Measurements from ENCODE around the gene PCNX2.
A peak's percentile ranks its signal among the peaks of the same experiment; 100 is the strongest.
"Not testable (repeated sequence)": the region's sequence is repeated elsewhere in the genome, so short reads cannot be mapped to it uniquely, and the experiment has no call there.

Gene PCNX2

DNA sequence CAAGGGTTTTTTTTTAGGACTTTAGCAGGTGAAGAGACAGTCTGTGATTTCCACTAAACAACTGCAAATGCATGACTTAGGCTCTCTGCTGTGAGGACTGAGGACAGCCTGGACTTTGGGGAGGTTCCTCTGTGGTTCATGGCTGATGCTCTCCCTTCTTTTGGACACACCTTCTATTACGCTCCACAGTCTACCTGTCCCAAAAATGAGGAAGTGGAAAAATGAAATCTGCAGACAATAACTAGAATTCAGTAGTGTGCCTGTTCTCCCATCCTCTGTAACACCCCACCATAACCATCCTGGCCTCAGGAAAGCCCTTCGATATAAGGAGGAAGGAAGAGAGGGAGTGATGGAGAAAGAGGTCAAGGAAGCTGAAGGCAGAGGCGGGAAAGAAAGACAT, 276.4 kb downstream of the PCNX2 start:
- no peak for DNase-seq (ENCODE audit: low read depth, low spot score)

- no peak for DNase-seq (ENCODE audit: low read depth, low spot score)
Measured at GRCh38 chr1:233016798-233017197, 278.7 kb downstream of the PCNX2 start.

GRCh38 chr1:233015965-233016364, 279.6 kb downstream of the PCNX2 start:
- DNase-seq (ENCODE audit: low read depth, low spot score), result no peak

DNA sequence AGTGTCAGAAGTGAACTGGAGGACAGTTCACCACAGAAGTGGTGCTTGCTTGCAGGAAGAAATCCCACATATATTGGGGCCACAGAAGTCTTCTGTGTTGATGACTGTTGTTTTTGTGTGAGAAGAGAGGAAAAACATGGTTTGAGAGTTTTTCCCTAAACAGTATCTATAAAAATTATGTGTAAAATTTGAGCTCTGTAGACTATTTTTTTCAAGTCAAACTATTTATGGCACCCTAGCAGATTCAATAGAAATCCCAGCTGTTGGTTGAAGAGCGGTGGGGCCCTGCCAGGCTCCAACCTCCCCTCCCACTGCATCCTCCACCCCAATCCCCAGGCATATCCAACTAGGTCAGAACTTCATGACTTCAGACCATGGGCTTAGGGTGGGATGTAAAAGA, 283.5 kb downstream of the PCNX2 start:
- no peak for DNase-seq (ENCODE audit: low read depth, low spot score)

- no peak for DNase-seq (ENCODE audit: low read depth, low spot score)
Measured at GRCh38 chr1:233010146-233010545, 285.4 kb downstream of the PCNX2 start.

DNA sequence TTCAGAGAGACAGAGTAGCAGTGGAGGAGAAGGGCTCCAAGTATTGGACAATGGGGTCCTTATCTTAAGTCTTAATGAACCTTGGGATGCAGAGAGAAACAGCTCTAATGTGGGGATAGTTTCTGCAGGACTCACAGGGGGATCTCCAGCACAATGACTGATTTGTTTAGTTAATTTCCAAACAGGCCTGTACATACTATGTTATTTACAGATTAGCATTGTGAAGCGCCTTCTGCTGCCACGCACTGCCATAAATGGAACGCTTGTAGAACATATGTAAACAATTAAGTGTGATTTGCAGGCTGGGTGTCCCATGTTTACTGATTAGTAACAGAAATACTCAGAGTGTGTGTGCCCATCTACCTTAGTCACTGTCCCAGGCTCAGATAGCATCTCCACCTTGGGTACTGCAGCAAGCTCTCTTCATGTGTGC, 289.0 kb downstream of the PCNX2 start:
- DNase-seq (ENCODE audit: low read depth, low spot score), result no peak

DNA sequence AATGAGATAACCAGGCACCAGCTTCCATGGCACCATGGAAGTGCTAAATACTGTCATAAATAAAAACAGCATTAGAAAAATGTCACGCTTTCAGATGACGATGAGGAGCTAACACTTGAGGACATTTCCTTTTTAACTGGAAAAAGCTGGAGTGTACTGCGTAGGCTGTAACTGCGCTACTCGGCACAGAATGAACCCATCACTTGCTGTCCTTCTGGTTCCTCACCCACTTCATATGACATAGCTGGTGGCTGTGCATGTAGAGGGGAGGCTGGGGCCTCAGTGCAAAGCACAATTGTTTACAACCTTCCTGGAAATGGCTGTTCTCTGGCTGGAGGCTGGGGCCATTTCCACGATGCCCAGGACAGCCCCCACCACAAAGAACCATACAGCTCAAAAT, 289.4 kb downstream of the PCNX2 start:
- DNase-seq (ENCODE audit: low read depth, low spot score), result no peak

DNA sequence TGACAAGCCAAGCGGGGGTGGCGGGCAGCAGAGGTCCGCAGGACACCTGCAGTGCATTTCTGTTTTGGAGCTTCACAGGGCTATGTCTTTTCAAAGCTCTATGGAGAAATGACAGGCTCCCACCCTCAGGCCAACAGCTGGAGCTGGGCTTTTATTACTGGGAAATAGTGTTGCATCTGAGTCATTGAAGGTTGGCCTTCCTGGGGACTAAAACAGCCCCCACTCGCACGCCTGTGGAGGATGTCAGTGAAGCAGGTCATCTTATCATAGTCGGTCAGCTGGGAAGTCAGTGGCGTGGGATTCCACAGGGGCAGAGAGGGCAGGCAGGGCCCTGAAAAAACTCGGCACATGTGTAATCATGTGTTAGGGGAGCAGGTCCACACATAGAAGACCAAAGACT, 289.8 kb downstream of the PCNX2 start:
- peak; percentile 73 for DNase-seq (ENCODE audit: low read depth, low spot score)

DNA sequence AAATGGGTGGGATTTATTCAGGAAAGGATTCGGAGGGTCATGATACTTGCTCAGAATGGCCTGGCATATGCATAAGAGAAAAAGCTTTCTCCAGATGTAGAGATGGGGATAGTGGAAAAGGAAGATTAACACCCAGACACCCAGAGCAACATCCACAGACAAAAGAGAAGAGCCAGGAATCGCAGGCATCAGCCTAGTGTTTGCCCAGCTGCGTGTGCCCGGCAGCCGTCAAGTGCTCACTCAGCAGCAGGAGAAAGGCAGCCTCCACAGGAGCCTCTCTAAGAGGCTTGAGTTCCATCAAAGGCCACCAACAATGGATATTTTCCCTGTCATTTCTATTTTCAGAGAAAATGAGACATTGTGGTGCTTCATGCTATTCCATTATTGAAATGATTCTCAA, 290.4 kb downstream of the PCNX2 start:
- DNase-seq (ENCODE audit: low read depth, low spot score), result no peak

DNA sequence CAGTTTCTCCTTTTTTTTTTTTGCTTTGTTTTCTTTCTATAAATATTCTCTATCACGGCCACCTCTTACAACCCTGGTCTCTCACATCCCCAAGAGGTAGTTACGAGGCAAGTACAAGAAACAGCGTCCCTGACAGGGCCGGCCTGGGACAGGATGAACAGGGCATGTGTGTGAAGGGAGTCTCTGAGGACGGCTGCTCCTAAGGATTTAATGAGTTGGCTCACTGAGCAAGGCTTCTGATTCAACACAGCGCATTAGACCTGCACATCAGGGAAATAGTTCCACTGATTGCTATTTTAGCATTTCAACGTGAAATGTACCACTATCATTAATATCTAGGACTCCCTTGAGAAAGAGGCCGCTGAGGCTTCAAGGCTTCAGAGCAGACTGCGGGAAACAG, 291.1 kb downstream of the PCNX2 start:
- no peak for DNase-seq (ENCODE audit: low read depth, low spot score)

DNA sequence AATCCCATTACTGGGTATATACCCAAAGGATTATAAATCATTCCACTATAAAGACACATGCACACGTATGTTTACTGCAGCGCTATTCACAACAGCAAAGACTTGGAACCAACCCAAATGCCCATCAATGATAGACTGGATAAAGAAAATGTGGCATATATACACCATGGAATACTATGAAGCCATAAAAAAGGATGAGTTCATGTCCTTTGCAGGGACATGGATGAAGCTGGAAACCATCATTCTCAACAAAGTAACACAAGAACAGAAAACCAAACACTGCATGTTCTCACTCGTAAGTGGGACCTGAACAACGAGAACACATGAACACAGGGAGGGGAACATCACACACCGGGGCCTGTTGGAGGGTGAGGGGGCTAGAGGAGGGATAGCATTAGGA, 291.9 kb downstream of the PCNX2 start:
- not testable (repeated sequence) for DNase-seq (ENCODE audit: low read depth, low spot score)

- no peak for DNase-seq (ENCODE audit: low read depth, low spot score)
Measured at GRCh38 chr1:232999956-233000625, 295.4 kb downstream of the PCNX2 start.

- no peak for DNase-seq (ENCODE audit: low read depth, low spot score)
Measured at GRCh38 chr1:232998646-232999045, 296.9 kb downstream of the PCNX2 start.

- DNase-seq (ENCODE audit: low read depth, low spot score), result no peak
Measured at GRCh38 chr1:232998138-232998537, 297.4 kb downstream of the PCNX2 start.

- no peak for DNase-seq (ENCODE audit: low read depth, low spot score)
Measured at GRCh38 chr1:232996143-232996542, 299.4 kb downstream of the PCNX2 start.

GRCh38 chr1:232995189-232995588, 300.3 kb downstream of the PCNX2 start:
- DNase-seq (ENCODE audit: low read depth, low spot score), result no peak

DNA sequence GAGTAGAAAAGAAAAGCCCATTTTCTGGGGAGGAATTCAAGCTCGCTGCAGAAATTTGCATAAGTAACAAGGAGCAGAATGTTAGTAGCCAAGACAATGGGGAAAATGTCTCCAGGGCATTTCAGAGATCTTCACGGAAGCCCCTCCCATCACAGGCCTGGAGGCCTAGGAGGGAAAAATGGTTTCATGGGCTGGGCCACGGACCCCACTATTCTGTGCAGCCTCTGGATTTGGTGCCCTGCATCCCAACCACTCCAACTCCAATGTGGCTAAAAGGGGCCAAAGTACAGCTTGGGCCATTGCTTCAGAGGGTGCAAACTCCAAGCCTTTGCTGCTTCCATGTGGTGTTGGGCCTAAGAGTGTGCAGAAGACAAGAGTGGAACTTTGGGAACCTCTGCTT, 302.0 kb downstream of the PCNX2 start:
- DNase-seq (ENCODE audit: low read depth, low spot score), result no peak

- DNase-seq (ENCODE audit: low read depth, low spot score), result no peak
Measured at GRCh38 chr1:232992227-232992626, 303.3 kb downstream of the PCNX2 start.

DNA sequence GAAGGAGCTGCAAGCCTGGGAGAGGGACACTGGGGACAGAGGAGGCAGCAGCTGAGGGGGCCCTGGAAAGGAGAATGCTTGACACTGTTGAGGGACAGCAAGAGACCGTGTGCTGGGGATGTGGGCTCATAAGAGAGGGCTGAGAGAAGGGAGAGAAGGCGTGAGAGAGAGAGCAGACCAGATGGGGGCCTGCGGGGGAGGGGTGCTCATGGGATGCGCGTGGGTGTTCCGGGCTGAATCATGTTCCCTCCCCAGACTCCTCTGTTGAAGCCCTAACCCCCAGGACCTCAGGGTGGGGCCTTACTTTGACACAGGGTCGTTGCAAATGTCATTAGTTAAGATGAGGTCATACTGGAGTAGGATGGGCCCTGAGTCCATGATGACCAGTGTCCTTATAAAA, 304.3 kb downstream of the PCNX2 start:
- DNase-seq (ENCODE audit: low read depth, low spot score), result no peak

DNA sequence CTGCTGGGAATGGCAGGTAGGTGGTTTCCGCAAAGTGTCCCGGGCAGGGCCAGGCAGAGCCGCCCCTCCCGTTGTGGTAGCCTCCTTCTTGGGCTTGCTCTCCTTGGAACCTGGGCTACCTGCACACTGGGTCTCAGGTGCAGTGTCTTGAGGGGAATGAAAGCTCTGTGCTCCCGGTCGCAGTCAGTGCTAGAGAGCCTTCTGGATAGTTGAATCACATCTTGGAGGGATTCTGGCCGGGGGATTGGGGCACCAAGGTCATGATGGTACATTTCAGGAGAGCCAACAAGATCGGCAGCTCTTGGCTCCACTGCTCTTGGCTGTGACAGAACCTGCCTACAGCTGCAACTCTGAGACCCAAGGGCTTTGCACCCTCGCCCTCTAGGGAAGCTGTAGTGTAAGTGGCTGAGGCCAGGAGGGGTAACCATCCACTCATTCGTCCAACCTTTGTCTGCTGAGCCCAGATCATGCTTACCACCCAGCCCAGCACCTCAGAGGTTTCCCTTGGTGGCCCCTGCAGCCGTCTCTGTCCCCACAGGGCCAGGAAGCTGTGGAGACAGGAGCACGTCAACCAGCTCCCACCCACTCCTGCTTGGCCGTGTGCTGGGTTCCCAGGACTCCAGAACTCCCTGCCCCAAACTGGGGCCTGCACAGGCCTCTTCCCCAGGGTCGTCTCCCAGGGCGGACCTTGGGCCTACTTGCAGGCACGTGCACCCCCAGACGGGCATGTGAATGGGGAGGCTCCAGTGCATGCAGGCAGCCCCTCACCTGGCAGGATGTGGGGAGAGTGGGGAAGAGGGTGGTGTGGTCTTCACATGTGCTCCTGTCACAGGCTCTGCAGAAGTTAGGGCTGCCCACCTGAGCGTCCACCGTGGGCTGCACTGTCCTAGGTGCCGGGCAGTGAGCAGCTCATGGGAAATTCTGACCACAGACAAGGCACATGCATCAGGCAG, 305.1 kb downstream of the PCNX2 start:
- DNase-seq (ENCODE audit: low read depth, low spot score), result no peak

DNA sequence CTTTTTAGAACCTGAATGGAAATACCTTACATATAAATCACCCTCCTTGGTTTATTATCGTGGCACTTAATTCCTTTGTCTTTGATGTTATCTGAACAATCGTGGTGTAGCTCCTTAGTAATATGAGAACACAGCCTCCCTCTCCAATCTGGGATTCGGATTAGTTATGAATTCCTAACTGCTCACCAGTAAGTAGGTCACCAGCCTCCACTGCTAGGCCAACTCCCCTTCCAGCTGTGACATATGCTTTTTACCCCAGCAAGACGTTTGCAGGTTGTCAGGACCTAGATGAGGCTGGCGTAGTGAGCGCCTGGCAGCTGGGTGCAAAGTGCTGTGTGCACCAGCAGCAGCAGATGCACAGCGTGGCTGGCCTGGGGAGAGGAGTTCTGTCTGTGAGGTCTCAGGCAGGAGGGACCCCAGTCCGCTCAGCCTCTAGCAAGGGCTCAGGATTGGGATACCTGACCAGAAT, 306.9 kb downstream of the PCNX2 start:
- no peak for DNase-seq (ENCODE audit: low read depth, low spot score)

- DNase-seq (ENCODE audit: low read depth, low spot score), result no peak
Measured at GRCh38 chr1:232987774-232988140, 307.8 kb downstream of the PCNX2 start.

All from ELF-1 (cell line).